Femur (tissue), 1 donor: ENCODE measurements around the gene GRHL3.

Source experiments
- DNase-seq: peaks from one replicate; pipeline ENCODE4 v3.0.0-alpha.2; 2017

GRHL3 gene

DNA sequence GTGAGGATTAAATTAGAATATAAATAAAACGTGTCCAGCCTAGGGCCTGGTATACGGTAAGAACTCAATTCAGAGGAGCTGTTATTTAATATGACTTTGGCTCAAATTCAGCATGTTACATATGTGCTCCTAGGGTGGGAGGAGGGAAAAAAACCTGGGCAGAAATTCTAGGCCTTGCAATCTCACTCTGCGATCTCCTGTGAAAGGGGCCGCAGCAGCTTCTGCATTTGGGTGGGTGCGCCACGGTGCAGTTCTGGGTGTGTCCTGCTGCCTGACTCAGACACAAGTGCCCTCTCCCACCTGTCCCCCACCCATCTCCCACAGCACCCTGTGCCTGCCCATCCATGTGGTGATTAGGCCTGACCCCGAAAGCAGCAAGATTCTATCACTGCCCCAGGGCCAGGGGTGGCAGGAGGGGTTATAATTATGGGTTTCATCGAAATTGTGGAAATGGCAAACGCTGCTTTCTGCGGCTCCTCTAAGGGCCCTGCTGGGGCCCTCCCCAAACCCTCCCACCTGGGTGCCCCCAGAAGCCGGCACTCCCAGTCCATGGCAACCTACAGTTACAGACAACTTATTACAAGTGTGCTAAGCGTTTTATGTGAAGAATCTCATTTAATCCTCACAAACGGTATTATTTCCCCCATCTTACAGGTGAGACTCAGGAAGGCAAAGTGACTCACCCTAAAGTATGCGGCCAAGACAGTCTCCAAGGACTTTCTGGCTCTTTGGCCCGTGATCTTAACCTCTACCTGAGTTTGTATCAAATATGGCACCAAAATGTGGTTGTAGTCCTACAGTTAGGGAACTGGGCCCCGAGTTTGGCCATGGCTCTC lies 25.5 kb upstream of the GRHL3 start:
- no peak for DNase-seq

DNA sequence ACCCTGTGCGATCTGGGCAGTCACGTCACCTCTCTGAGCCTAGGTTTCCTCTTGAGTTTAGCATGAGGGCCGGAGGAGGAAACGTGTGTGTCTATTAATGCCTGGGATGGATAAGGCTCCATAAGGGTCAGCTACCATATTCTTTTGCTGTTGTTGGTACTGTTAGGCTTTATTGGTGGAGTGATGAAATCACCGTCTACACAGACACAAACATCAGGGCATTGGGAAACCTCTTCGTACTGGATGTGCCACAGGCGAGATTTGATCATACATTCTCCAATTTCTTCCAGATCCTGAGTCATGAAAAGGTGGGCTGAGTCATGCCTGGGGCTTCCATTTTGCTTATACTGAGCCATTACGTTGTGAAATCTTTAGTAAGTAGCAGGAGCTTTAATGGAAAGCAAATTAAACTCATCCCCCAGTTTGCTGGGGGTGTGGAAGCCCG lies 24.9 kb upstream of the GRHL3 start:
- DNase-seq, result no peak

DNA sequence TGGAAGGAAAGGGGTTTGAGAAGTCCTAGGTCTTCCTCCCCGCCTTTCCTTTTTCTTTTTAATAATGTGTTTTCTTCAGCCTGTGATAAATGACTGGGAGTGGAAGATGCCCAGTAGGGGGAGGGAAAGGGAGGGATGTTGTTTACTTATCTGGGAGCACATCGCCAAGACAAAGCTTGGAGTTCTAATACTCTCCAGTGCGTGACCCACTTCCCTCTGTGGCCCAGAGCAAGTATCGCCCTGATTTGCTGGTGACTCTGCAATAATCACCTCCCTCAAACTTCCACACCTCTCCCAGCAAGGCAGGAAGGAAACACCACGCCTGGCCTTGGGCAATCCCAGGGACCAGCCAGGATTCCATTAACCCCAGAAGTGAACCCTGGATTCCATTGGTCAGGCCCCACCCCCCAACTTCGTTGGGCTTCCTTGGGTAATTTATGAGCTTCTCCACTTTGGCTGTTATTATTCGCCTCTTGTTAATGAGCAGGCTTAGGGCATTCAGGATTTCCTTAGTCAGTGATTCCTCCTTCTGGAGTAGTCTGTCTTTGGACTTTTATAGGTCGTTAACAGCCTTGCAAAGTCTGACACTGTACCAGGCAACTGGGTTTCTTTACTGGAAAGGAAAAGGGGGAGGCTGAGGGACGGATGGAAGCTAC lies 24.3 kb upstream of the GRHL3 start:
- no peak for DNase-seq

DNA sequence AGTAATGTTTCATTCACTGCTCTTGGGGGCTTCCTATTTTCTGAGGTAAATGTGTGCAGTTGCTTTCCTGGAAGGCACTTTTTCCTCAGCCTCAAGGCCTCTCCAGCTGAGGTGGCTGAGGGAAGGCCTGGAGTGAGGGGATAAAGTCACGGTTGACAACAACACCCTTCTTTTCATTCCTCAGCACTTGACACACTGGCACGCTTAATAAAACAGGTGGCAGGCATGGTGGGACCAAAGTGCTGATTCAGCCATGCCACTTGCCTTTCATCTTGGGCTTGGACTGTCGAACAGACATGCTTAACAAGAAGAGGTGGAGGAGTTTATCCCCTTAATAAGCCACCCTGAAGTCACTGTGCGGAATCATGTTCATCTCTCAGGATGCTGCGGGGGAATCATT lies 23.6 kb upstream of the GRHL3 start:
- no peak for DNase-seq

DNA sequence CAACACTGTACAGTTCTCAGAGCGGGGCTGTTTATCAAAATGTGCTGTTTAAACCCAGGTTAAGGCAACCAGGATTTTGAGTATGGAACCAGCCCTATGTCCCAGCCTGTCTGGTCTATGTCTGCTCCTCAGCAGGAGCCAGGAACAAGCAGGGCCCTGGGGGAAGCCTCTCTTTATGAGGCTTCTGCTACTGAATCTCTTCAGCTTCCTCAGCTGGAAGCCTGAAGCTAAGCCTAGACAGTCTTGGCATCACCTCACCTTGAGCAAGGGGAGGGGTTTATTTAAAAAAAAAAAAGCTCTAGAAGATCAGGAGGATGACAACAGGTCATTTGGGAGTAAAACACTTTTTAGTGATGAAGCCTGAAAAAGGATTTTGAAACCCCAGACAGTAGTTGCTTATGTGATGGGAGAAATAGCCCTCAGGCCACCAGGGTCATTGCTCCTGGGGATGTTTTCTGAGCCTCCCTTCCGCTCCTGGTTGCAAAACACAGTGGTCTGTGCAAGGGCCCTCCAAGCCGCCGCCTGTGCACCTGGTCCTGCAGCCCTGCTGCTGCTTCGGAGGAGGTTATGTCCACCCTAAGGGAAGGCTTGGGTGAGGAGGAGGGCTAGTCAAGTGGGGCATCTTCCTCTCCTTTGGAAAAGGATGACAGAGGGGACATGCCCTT lies 21.8 kb upstream of the GRHL3 start:
- DNase-seq, result no peak

DNA sequence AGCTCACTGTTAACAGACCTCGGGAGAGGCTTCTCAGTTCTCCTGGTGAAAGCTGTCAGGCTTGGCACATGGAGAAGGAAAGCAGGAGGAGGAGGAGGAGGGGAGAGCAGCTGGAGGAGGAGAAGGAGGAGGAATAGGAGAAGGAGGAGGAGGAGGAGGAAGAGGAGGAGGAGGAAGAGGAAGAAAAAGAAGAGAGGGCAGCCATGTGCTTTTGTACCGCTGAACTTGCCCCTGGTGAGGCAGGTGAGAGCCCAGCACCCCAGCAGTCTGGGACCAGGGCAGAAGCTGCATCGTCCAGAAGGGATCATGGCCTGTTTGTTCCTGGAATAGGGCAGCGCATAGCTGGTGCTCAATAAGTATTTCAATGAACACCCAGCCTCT lies 21.3 kb upstream of the GRHL3 start:
- no peak for DNase-seq

DNA sequence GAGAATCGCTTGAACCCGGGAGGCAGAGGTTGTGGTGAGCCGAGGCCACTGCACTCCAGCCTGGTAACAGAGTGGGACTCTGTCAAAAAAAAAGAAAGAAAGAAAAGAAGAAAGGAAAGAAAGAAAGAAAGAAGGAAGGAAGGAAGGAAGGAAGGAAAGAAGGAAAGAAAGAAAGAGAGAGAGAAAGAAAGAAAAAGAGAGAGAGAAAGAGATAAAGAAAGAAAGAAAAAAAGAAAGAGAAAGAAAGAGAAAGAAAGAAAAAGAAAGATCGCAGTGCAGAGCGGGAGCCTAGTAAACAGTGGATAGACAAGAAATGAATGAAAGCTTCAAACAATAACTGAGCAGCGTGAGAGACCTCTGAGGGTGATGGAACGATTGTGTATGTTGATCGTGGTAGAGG lies 20.6 kb upstream of the GRHL3 start:
- DNase-seq, result no peak

DNA sequence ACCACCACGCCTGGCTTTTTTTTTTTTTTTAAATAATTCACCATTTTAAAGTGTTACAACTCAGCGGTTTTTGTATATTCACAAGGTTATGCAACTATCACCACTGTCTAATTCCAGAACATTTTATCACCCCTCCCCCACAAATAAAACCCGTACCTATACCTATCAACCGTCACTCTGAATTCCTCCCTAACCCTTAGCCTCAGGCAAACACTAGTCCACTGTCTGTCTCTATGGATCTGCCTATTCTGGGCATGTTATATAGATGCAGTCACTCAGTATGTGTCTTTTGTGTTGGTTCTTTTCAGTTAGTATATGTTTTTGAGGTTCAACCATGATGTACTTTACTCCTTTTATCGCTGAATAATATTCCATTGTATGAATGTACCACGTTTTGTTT lies 19.3 kb upstream of the GRHL3 start:
- no peak for DNase-seq

DNA sequence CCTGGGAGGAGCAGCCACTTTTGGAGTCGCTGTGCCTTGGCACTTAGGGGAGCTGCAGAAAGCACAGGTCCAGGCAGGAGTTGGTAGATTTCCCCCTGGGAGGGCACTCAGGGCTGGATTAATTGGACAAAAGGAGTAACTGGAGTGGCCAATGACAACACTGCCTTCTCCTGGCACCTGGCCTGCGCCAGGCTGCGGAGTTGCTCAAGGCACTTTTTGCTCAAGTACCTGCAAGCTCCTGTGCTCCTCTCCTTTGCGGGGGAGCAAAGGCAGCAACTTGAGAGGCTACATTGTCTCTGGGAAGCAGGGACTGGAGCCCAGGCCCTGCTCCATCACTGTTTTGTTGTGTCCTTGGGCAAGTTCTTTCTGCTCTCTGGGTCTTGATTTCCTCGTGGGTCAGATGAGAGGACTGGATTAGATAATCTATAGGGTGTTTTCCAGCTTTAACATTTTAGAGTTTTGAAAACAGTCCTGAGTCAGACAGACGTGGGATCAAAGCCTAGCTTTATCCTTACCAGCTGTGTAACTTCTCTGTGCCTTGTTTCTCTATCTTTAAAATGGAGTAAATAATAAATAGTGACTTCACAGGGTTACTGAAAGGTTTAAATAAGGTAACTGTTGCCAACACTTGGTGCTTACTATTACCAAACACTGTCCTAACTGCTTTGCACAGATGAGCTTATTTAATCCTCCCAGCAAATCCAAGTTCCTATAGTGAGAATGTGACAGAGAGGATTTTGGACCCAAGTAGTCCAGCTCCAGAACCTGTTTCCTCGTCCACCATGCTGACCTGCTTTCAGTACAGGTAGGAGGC lies 18.0 kb upstream of the GRHL3 start:
- no peak for DNase-seq

DNA sequence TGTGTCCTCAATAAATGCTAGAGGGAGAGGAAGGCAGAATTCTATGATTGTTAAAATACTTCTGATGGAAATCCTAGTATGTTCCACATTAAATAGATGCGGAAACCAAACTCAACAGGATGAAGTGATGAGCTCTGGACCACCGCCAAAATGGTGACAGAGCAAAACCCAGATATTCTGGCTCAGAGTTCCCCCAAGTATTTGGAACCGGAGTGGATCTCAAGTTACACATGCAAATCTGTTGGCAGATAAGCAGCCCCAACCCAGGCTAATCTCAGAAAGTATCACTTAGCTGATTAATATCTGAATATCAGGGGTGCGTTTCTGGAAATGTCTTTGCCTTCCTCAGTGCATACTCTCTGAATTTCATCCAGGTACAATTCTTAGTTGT lies 17.4 kb upstream of the GRHL3 start:
- DNase-seq, result no peak

DNA sequence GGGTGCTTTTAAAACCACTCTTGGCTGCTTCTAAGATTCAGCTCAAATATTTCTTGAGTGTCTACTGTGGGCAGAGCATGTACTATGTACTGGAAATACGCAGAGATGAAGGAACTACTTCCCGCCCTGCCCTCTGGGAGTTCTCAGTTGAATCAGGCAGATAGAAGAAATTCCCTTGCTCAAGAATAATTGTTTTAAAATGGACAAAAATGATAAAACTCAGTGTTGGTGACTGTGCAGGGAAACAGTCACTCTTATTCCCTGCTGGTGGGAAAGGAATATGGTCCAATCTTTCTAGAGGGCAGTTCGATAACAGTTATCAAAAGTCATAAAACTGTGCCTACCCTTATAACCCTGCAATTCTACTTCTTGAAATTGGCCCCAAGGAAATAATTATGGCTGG lies 16.9 kb upstream of the GRHL3 start:
- no peak for DNase-seq

DNA sequence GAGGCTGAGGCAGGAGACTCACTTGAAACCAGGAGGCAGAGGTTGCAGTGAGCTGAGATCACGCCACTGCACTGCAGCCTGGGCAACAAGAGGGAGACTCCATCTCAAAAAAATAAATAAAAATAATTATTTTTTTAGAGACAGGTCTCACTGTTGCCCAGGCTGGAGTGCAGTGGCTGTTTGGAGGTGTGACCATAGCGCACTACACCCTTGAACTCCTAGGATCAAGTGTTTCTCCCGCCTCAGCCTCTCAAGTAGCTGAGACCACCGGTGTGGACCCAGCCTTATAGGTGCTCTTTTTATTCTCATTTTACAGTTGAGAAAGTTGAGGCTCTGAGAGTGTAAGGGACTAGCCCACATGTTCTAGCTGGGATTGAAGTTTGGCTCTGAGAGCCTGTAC lies 15.6 kb upstream of the GRHL3 start:
- no peak for DNase-seq

DNA sequence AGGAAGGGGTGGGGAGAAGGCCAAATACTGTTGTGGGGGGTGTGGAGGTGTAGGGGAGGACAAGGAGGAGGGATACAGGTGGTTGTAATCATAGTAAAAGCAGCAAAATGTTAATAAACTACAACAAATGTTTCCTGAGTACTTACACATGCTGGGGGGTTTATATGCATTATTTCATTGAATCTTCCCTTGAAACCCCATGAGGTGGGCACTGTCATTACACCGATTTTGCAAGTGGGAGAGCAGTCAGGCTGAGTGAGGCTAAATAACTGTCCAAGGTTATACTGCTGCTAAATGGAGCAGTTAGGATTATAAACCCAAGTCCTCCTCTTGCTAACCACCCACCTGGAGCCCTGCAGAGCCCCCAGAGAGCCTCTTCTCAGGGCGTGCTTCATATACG lies 14.4 kb upstream of the GRHL3 start:
- no peak for DNase-seq

DNA sequence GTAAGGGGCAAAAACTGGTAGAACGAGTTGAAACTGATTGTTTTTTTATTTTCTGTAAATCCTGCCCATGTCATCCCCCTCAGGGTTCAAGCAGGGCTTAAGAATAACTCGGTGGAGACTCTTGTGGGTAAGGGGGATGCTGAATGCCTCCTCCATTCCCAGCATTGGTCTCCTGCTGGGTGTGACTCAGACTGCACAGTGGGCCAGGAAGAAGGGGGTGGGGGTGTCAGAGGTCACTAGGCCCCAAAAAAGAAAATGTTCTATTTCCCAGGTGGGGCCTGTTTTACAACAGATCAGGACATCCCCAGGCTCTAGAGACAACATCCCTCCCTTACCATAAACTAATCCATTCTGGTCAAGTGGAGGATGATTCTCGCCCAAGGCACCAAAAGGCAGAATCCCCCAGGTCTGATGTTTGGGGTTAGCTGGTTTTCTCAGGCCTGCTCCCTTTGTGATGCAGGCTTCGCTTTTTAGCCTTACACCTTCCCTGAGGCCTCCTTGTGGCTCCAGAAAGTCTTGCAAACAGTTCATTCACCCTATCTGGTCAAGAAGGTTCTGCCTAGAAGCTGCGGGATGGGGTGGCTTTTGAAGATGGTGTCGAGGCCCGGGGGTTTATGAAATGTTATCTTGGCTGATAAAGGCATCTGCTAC lies 10.7 kb upstream of the GRHL3 start:
- DNase-seq, result no peak

DNA sequence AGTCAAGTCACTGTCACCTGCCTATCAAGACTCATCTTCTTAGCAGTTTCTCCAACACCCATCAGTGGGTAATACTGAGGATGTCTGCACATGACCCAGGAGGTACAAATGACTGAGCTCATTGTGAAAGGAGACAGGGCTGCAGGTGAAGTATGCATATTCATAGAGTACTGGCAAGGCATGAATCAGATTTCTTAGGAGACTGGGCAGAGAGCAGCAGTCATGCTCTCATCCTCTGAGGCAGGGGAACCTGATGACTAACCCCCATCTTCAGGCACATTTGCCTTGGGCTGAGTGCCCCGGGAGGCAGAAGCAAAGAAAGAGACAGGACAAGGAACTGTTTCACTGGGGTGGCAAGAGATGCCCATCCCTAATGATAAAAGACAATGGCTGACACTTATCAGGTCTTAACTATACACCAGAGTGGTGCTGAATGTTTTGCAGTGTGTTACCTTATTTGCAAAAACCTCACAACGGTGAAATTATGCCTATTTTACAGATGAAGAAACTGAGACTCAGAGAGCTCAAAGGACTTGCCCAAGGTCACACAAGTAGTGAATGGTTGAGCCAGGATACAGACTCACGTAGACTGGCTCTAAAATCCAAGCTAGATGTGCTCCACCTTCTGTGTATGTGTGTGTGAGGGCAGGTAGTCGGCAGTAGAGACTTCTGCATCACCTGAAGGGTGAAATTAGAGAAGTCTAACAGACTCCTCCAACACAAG lies 9.2 kb upstream of the GRHL3 start:
- DNase-seq, result no peak

DNA sequence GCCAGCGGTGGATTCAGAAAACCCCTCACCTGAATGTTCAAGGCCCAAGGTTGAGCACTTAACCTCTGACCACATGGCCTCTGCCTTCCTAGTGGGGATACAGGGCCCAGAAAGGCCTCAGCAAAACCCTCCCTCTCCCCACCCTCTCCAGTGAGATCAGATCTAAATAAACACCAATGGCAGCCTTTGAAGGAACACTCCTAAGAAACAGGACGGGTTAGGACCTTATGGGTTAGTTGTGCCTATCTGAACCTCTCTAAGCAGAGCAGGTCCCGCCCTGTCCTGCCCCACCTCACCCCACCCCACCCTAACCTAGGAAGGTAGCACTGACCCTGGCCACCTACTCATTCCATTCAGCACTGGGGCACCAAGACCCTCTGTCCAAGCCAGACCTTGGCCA lies 7.9 kb upstream of the GRHL3 start:
- DNase-seq, result no peak

DNA sequence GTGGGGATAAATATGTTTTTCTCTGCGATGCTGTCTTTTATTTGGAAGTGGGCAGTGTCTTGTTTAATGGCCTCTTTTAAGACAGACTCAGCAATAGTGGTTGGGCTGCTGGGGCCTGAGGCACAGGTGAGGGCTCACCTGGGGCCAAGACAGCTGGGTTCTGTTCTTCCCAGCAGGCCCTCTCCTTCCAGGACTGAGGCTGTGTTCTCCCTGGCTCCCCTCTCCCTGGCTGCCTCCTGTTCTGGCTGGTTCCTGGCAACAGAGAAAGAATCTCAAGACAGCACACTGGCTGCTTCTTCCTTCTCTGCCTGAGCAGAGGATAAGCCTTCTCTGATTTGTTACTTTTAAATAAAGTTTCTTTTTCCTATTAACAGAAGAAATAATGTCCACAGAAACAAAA lies 7.4 kb upstream of the GRHL3 start:
- DNase-seq, result no peak

DNA sequence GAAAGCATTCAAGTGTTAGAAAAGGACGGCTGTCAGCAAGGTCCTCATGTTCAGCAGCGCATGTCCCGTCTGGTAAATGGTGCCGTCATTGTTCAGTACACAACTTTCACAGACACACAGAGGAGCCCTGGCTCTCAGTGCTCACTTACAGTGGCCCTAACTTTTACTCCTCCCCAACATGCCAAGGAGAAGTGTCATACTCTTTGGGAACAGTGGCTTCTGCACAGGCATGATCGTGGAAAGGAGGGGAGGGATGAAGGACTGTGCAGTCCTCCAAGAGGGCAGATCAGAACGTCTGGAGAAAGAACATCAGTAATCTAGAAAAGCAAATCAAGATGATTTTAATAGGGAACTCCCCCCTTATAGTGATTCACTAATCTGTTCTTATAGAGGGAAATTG lies 3.8 kb upstream of the GRHL3 start:
- no peak for DNase-seq

DNA sequence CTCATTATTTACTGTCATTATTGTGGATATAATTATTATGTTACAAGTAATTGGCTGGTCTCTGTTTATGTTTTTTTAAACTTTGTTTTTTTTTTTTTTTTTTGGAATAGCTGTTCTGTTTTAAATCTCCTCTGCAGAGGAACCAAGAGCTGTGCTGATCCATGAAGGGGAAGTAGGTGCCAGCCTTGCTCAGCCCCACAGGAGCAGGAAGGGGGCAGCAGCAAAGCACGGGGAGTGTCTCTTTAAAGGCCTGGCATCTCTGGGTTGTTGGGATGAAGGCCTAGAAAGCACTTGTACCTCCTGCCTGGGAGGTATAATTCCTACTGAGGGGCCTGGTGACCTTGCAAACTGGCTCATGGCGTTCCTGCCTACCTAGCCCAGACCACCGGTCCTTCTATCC lies 2.5 kb upstream of the GRHL3 start:
- DNase-seq, result no peak

DNA sequence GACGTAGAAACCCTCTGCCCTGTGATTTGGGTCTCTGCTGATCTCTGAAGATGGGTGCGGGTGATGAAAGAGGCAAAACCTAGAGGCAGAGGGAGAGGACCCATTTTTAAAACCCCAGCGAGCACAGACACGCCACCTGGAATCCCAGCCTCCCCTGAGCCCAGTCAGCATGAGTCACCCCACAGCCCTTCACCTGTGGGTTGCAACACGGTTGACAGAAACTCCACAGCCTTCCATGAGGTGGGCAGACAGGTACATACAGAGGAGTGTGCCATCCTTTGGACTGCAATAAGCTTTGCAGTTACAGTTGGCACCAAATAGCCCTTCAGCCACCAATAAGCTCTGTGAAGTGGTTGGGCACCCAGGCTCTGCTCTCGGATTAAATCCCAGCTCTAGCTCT lies 2.1 kb upstream of the GRHL3 start:
- no peak for DNase-seq

DNA sequence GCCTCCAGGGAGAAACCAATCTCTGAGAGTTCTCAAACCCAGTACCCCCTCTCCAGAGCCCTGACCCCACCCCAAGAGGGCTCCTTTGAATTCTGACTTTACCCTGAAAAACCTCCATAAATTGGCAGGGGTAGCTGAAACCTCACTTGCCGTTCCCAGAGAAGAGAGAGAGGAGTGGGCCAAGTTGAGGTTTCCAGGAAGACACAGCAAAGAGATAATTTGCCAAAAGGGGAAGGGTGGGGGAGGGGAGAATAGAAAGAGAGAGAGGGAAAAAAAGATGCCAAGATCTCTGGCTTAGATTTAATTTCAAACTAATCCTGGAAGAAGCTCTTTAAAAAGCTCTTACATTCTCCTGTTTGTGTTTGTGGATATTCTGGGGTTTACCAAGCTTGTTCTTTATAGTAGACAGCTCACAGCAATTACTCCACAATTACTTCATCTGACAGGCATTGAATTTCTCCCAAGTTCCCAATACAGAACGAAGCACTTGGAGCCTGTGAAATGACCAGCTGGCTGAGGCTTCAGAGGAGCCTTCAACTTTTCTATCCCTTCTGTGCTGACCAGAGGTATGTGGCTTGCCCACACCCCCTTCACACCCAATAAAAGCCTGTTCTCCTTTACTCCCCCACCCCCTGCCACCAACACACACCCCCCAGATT lies 1.1 kb upstream of the GRHL3 start:
- DNase-seq, result peak; percentile 64
